SH-SY5Y (cell line): Measurements from ENCODE around the gene DLGAP4.

ENCODE experiments used
- GATA2 ChIP-seq: IDR thresholded peaks from 2 replicates; pipeline ENCODE4 v1.6.1; 2011; ENCODE audit warnings: mild to moderate bottlenecking, low read depth, low read length
- GATA3 ChIP-seq: IDR thresholded peaks from 2 replicates; pipeline ENCODE4 v1.6.1; 2011; ENCODE audit warnings: low read depth, mild to moderate bottlenecking, low read length, moderate library complexity

DNA sequence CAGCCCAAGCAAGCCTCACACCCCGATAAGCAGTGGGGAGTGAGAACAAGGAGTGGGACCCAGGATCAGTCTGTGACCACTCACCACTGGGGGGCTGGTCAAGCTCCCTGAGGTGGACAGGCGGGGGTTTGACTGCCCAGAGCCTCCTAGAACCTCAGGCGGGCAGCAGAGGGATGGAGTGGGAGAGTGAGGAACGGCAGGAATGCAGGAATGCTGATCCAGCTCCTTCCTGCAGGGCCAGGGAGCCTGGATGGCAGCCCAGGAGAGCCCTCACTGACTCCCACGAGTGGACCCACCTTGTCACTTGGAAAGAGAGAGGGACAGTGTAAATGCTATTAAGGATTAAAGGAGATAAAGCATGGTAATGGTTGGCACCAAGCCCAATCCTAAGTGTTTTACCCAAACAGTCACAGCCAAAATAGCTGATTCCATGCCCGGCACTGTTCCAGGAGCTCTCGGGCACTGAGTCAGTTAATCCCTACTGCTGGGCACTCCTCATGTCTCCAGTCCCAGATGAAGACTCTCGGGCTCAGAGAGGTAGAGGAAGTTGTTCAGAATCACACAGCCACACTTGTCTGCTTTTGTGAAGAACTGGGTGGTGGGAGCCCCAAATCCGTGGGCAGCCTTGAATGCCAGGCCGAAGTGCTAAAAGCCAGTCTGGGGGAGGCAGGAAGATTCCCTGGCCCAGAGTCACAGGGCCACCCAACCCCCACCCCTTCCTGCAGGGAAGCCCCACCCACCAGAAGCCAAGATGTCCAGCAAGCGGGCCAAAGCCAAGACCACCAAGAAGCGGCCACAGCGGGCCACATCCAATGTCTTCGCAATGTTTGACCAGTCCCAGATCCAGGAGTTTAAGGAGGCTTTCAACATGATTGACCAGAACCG is 238.2 kb downstream of the DLGAP4 start:
- TF ChIP-seq GATA2, result no peak
- TF ChIP-seq GATA3, result no peak
